SK-N-SH (cell line): ENCODE data around the gene ARID1B. TPM values are rescaled to one million over a fixed set of nuclear protein-coding genes. Genes with fewer than 3 reads are reported as not detected.

Experiments used
- CTCF ChIA-PET: fragments of 300-600, 350-600 bp; formaldehyde crosslinking; extraction: SDS; loops from one replicate; lab custom pipeline; 2021; lab: Yijun Ruan, JAX
- POLR2A ChIA-PET: fragments of 350-600 bp; sonication (Branson Sonifier 250); formaldehyde crosslinking; extraction: SDS; loops from one replicate; lab custom pipeline; 2020; ENCODE audit warnings: antibody characterized with exemption, inconsistent platforms; lab: Yijun Ruan, JAX
- DNase-seq: peaks from one replicate; pipeline ENCODE4 v3.0.0; 2012
- H2AFZ ChIP-seq: fragments of 200-600 bp; sonication (generic); 2 replicates; pipeline ENCODE4 v1.8.1; 2016; ENCODE audit warnings: antibody characterized with exemption, mild to moderate bottlenecking, low read depth
- H3F3A ChIP-seq: fragments of 200-600 bp; sonication (generic); replicated peaks from 2 replicates; pipeline ENCODE3; 2016; ENCODE audit warnings: antibody characterized with exemption, mild to moderate bottlenecking; ENCODE audit not compliant: insufficient read depth
- H3K27ac ChIP-seq, 2 experiments: fragments of 200-500 bp in 1 of 2; fragments of 200-600 bp in 1 of 2; sonication (Bioruptor generic) in 1 of 2; sonication (generic), shearing (Covaris generic) in 1 of 2; 2 replicates each; pipeline versions ENCODE4 v1.5.1 to v1.6.1; 2014 to 2016; ENCODE audit warnings: low read depth in 2 of 2, inconsistent platforms in 1 of 2, low read length in 1 of 2, mild to moderate bottlenecking in 1 of 2, mixed read lengths in 1 of 2
- H3K27me3 ChIP-seq: fragments of 200-600 bp; sonication (generic), shearing (Covaris generic); 2 replicates; pipeline ENCODE4 v1.6.1; 2016; ENCODE audit warnings: mixed run types; ENCODE audit not compliant: insufficient read depth
- H3K36me3 ChIP-seq, 2 experiments: fragments of 200-500 bp in 1 of 2; fragments of 200-600 bp in 1 of 2; sonication (Bioruptor generic) in 1 of 2; sonication (generic) in 1 of 2; replicated peaks in 1 of 2; 2 replicates each; pipeline versions ENCODE3 to v1.5.1; 2014 to 2016; ENCODE audit warnings: low read length in 1 of 2, mild to moderate bottlenecking in 1 of 2; ENCODE audit not compliant: insufficient read depth in 2 of 2, control insufficient read depth in 1 of 2
- H3K4me1 ChIP-seq, 2 experiments: fragments of 200-500 bp in 1 of 2; fragments of 200-600 bp in 1 of 2; sonication (Bioruptor generic) in 1 of 2; sonication (generic), shearing (Covaris generic) in 1 of 2; 2 replicates each; pipeline versions ENCODE4 v1.5.1 to v1.6.1; 2014 to 2016; ENCODE audit warnings: low read depth in 1 of 2, low read length in 1 of 2, mixed run types in 1 of 2; ENCODE audit not compliant: insufficient read depth in 2 of 2, control insufficient read depth in 1 of 2
- H3K4me2 ChIP-seq: fragments of 200-600 bp; sonication (generic), shearing (Covaris generic); 2 replicates; pipeline ENCODE4 v1.6.1; 2017; ENCODE audit warnings: mixed run types
- H3K4me3 ChIP-seq, 2 experiments: fragments of 200-500 bp in 1 of 2; fragments of 200-600 bp in 1 of 2; sonication (Bioruptor generic) in 1 of 2; sonication (generic), shearing (Covaris generic) in 1 of 2; 2 replicates each; pipeline versions ENCODE4 v1.5.1 to v1.8.1; 2014 to 2016; ENCODE audit warnings: low read depth in 2 of 2, inconsistent platforms in 1 of 2, low read length in 1 of 2, mild to moderate bottlenecking in 1 of 2, mixed read lengths in 1 of 2, moderate library complexity in 1 of 2
- H3K79me2 ChIP-seq: fragments of 200-600 bp; sonication (generic); 2 replicates; pipeline ENCODE4 v1.8.1; 2017; ENCODE audit warnings: mild to moderate bottlenecking; ENCODE audit not compliant: insufficient read depth
- H3K9ac ChIP-seq: fragments of 200-600 bp; sonication (generic); 2 replicates; pipeline ENCODE4 v1.6.1; 2017; ENCODE audit warnings: mixed run types
- H3K9me2 ChIP-seq: fragments of 200-600 bp; sonication (generic); 2 replicates; pipeline ENCODE4 v1.6.1; 2017; ENCODE audit warnings: mixed run types
- H3K9me3 ChIP-seq: fragments of 200-600 bp; sonication (generic); 2 replicates; pipeline ENCODE4 v1.6.1; 2017; ENCODE audit warnings: mixed run types, mild to moderate bottlenecking, moderate library complexity
- H4K20me1 ChIP-seq: fragments of 200-600 bp; sonication (generic); 2 replicates; pipeline ENCODE4 v1.6.1; 2017; ENCODE audit warnings: mild to moderate bottlenecking, mixed run types; ENCODE audit not compliant: insufficient read depth
- ELF1 ChIP-seq: IDR thresholded peaks from 2 replicates; pipeline ENCODE4 v1.4.0; 2012
- GATA2 ChIP-seq: sonication (generic); formaldehyde crosslinking; IDR thresholded peaks from 2 replicates; pipeline ENCODE4 v1.5.0; 2020; ENCODE audit warnings: mild to moderate bottlenecking, missing genetic modification reagents
- NFIC ChIP-seq: IDR thresholded peaks from 2 replicates; pipeline ENCODE4 v1.4.0; 2012; ENCODE audit warnings: borderline replicate concordance
- RCOR1 ChIP-seq: fragments of 150-350 bp; IDR thresholded peaks from 2 replicates; pipeline ENCODE4 v1.6.1; 2017; ENCODE audit warnings: antibody characterized with exemption, low read length
- RXRA ChIP-seq: IDR thresholded peaks from 2 replicates; pipeline ENCODE4 v1.4.0; 2012; ENCODE audit warnings: low read depth, mild to moderate bottlenecking, borderline replicate concordance
- SMC3 ChIP-seq: IDR thresholded peaks from 2 replicates; pipeline ENCODE4 v1.6.1; 2012; ENCODE audit warnings: low read depth, low read length, improper control_type of control experiment
- USF2 ChIP-seq: fragments of 150-350 bp; IDR thresholded peaks from 2 replicates; pipeline ENCODE4 v1.6.1; 2017; ENCODE audit warnings: antibody characterized with exemption, low read length, low read depth, borderline replicate concordance
- whole genome bisulfite sequencing: methylation state at CpG from one replicate; pipeline ENCODE4 v1.1.6; 2017; ENCODE audit warnings: low lambda C conversion rate; 5-methylcytosine and 5-hydroxymethylcytosine counted together
- polyA plus RNA-seq, 3 experiments: library from polyadenylated mRNA; depleted of rRNA; stranded (reverse); fragments of >200 nt; gene quantifications; 2 replicates each; pipeline ENCODE4 v1.2.3, GENCODE V29; 2012
- TF ChIP-seq, protein P1 (sequence below): fragments of 200-600 bp; sonication (generic); IDR thresholded peaks from 2 replicates; pipeline ENCODE4 v1.6.1; 2017; ENCODE audit warnings: antibody characterized with exemption, mild to moderate bottlenecking, moderate library complexity
- TF ChIP-seq, protein P2 (sequence below): IDR thresholded peaks from 2 replicates; pipeline ENCODE4 v1.6.1; 2012; ENCODE audit warnings: mild to moderate bottlenecking, low read depth, low read length, moderate library complexity

The ARID1B gene
- polyA plus RNA-seq, 1 of the 3 experiments (the other 2 are of a cell fraction), result 13.6 TPM

DNA sequence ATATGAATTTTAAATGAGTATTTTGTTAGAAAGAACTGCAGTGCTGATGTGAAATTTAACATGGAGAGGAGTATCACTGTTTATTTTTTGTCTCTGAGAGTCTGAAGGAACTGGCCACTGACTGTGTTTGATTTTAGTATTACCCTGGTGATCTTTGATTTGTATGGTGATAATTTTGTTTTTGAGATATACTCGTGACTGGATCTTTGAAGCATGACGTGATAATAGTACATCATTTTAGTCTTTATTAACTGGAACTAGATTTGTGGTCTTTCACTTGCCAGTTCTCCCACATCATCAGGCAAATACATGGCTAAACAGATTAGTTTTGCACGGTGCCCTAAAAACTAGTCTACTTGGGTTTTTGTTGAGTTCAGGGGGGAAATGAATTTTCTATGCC, 55.5 kb downstream of the ARID1B start:
- Histone ChIP-seq H3K79me2 (peaks cover 92% of the 10 kb centered on the region), H3K27ac (peak overlapping the region; percentile 45 to 60), H3K36me3 (peaks cover 9 to 22% of the 10 kb centered on the region in 2 experiments), H4K20me1 (peaks cover 45% of the 10 kb centered on the region), H3K4me3 (no peak overlapping the region), H3F3A (peaks cover 33% of the 10 kb centered on the region), H3K9me2 (no peaks in the 10 kb centered on the region), H3K9ac (no peak overlapping the region), H3K9me3 (no peaks in the 10 kb centered on the region), H3K4me1 (peaks cover 31 to 34% of the 10 kb centered on the region in 2 experiments), H3K4me2 (no peak overlapping the region; the same call in 1 of the 2 replicates), H3K27me3 (no peaks in the 10 kb centered on the region), H2AFZ (no peak overlapping the region)
- 69% methylated on average over 3 of the region's 3 CpGs for WGBS
- CTCF ChIA-PET, result interaction anchor here (0.7 to 1.1 kb wide), 5 partner anchors 10 to 77 kb away, joined by 3 to 5 read pairs (median 3); no protein-coding TSS in a partner anchor
- no peak for DNase-seq
- POLR2A ChIA-PET, result no interaction called here
- TF ChIP-seq USF2 (no peak), RXRA (no peak), ELF1 (no peak), NFIC (no peak), SMC3 (no peak)
- TF ChIP-seq, protein P1, sequence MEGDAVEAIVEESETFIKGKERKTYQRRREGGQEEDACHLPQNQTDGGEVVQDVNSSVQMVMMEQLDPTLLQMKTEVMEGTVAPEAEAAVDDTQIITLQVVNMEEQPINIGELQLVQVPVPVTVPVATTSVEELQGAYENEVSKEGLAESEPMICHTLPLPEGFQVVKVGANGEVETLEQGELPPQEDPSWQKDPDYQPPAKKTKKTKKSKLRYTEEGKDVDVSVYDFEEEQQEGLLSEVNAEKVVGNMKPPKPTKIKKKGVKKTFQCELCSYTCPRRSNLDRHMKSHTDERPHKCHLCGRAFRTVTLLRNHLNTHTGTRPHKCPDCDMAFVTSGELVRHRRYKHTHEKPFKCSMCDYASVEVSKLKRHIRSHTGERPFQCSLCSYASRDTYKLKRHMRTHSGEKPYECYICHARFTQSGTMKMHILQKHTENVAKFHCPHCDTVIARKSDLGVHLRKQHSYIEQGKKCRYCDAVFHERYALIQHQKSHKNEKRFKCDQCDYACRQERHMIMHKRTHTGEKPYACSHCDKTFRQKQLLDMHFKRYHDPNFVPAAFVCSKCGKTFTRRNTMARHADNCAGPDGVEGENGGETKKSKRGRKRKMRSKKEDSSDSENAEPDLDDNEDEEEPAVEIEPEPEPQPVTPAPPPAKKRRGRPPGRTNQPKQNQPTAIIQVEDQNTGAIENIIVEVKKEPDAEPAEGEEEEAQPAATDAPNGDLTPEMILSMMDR, result no peak
- TF ChIP-seq, all 33 proteins: peak for 0

- Histone ChIP-seq H3K9ac (no peak overlapping the region), H2AFZ (no peak overlapping the region), H4K20me1 (peaks cover 37% of the 10 kb centered on the region), H3K79me2 (peaks cover 98% of the 10 kb centered on the region), H3K9me2 (no peaks in the 10 kb centered on the region), H3K4me3 (no peak overlapping the region), H3K4me1 (peaks cover 23 to 30% of the 10 kb centered on the region in 2 experiments), H3K27me3 (no peaks in the 10 kb centered on the region), H3K36me3 (peaks cover 9 to 22% of the 10 kb centered on the region in 2 experiments), H3K27ac (peak overlapping the region in 1 of 2 experiments; percentile 18; a peak in 1 of 4 replicates), H3F3A (peaks cover 26% of the 10 kb centered on the region), H3K4me2 (no peak overlapping the region), H3K9me3 (no peaks in the 10 kb centered on the region)
- no peak for DNase-seq
- CTCF ChIA-PET, result interaction anchor here (1.0 kb wide), 1 partner anchor 78 kb away, joined by 4 read pairs; no protein-coding TSS in a partner anchor
- 57% methylated on average over 1 of the region's 1 CpG for WGBS
- TF ChIP-seq RCOR1 (no peak), GATA2 (CRISPR knock-in tag) (no peak), USF2 (no peak)
- TF ChIP-seq, protein P2, sequence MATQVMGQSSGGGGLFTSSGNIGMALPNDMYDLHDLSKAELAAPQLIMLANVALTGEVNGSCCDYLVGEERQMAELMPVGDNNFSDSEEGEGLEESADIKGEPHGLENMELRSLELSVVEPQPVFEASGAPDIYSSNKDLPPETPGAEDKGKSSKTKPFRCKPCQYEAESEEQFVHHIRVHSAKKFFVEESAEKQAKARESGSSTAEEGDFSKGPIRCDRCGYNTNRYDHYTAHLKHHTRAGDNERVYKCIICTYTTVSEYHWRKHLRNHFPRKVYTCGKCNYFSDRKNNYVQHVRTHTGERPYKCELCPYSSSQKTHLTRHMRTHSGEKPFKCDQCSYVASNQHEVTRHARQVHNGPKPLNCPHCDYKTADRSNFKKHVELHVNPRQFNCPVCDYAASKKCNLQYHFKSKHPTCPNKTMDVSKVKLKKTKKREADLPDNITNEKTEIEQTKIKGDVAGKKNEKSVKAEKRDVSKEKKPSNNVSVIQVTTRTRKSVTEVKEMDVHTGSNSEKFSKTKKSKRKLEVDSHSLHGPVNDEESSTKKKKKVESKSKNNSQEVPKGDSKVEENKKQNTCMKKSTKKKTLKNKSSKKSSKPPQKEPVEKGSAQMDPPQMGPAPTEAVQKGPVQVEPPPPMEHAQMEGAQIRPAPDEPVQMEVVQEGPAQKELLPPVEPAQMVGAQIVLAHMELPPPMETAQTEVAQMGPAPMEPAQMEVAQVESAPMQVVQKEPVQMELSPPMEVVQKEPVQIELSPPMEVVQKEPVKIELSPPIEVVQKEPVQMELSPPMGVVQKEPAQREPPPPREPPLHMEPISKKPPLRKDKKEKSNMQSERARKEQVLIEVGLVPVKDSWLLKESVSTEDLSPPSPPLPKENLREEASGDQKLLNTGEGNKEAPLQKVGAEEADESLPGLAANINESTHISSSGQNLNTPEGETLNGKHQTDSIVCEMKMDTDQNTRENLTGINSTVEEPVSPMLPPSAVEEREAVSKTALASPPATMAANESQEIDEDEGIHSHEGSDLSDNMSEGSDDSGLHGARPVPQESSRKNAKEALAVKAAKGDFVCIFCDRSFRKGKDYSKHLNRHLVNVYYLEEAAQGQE, result no peak
- POLR2A ChIA-PET, result no interaction called here
Measured at GRCh38 chr6:156833755-156834154, 56.6 kb downstream of the ARID1B start.
